PC-9 (cell line): ENCODE data around the gene MDH1. TPM values are rescaled to one million over a fixed set of nuclear protein-coding genes. Genes with fewer than 3 reads are reported as not detected.
"Not testable (repeated sequence)": the region's sequence is repeated elsewhere in the genome, so short reads cannot be mapped to it uniquely, and the experiment has no call there.

Experiments
- BruUV-seq: library from RNA; stranded (reverse); fragments of 400-500 nt; replicated peaks from 2 replicates; lab custom pipeline; 2021; lab: Mats Ljungman, UMichigan
- CTCF ChIA-PET: fragments of 300-600 bp; sonication (Branson Sonifier 250); formaldehyde crosslinking; loops from one replicate; lab custom pipeline; 2022; ENCODE audit warnings: antibody characterized with exemption; lab: Charles Lee
- POLR2A ChIA-PET: fragments of 300-600 bp; sonication (Branson Sonifier 250); formaldehyde crosslinking; loops from one replicate; lab custom pipeline; 2022; ENCODE audit warnings: antibody characterized with exemption; ENCODE audit not compliant: unreplicated experiment; lab: Charles Lee
- DNase-seq, 2 experiments: peaks; one replicate each; pipeline versions ENCODE4 v3.0.0 to v3.0.0-alpha.2; 2015 to 2022; ENCODE audit warnings: mixed read lengths in 1 of 2
- H2AFZ ChIP-seq: fragments of 200-600 bp; sonication (generic); 2 replicates; pipeline ENCODE4 v1.8.1; 2017; ENCODE audit warnings: antibody characterized with exemption
- H3F3A ChIP-seq: fragments of 200-600 bp; sonication (generic); 2 replicates; pipeline ENCODE4 v1.8.1; 2017; ENCODE audit warnings: antibody characterized with exemption, mild to moderate bottlenecking, low read depth; ENCODE audit not compliant: insufficient read depth
- H3K27ac ChIP-seq: fragments of 200-600 bp; sonication (generic); 2 replicates; pipeline ENCODE4 v1.6.1; 2016; ENCODE audit warnings: mixed run types
- H3K27me3 ChIP-seq: fragments of 200-600 bp; sonication (generic); 2 replicates; pipeline ENCODE4 v1.6.1; 2016; ENCODE audit warnings: low read depth, mixed run types; ENCODE audit not compliant: insufficient read depth
- H3K36me3 ChIP-seq: fragments of 200-600 bp; sonication (generic); 2 replicates; pipeline ENCODE4 v1.6.1; 2016; ENCODE audit warnings: low read depth, mixed run types
- H3K4me1 ChIP-seq: fragments of 200-600 bp; sonication (generic); replicated peaks from 2 replicates; pipeline ENCODE4 v1.6.1; 2016; ENCODE audit warnings: mixed run types; ENCODE audit not compliant: insufficient read depth
- H3K4me2 ChIP-seq: fragments of 200-600 bp; sonication (generic); 2 replicates; pipeline ENCODE4 v1.6.1; 2017; ENCODE audit warnings: mixed run types
- H3K4me3 ChIP-seq: fragments of 200-600 bp; sonication (generic); 2 replicates; pipeline ENCODE4 v1.6.1; 2016; ENCODE audit warnings: mixed run types
- H3K79me2 ChIP-seq: fragments of 200-600 bp; sonication (generic); 2 replicates; pipeline ENCODE4 v1.6.1; 2017; ENCODE audit warnings: low read depth, mixed run types
- H3K9me2 ChIP-seq: fragments of 200-600 bp; sonication (generic); 2 replicates; pipeline ENCODE4 v1.8.1; 2017; ENCODE audit warnings: mild to moderate bottlenecking; ENCODE audit not compliant: insufficient read depth
- H3K9me3 ChIP-seq: fragments of 200-600 bp; sonication (generic); 2 replicates; pipeline ENCODE4 v1.8.1; 2016; ENCODE audit warnings: low read depth; ENCODE audit not compliant: insufficient read depth
- H4K20me1 ChIP-seq: fragments of 200-600 bp; sonication (generic); 2 replicates; pipeline ENCODE4 v1.8.1; 2017; ENCODE audit not compliant: insufficient read depth
- CTCF ChIP-seq: fragments of 200-600 bp; sonication (generic); conservative IDR thresholded peaks from 2 replicates; pipeline ENCODE4 v1.6.1; 2017; ENCODE audit warnings: mixed run types, antibody characterized with exemption, mild to moderate bottlenecking, moderate library complexity
- EZH2 ChIP-seq: fragments of 200-600 bp; sonication (generic); IDR thresholded peaks from 2 replicates; pipeline ENCODE4 v1.8.0; 2017; ENCODE audit warnings: antibody characterized with exemption, low read depth
- intact Hi-C: fragments of 100-400 bp; cut with micrococcal nuclease; formaldehyde crosslinking; loops from one replicate; pipeline ENCODE4 v1.10.0; 2022; ENCODE audit not compliant: unreplicated experiment
- total RNA-seq: library from RNA; stranded (reverse); gene quantifications from 2 replicates; pipeline ENCODE4 v1.2.3, GENCODE V29; 2021

MDH1 gene
- total RNA-seq, 1 experiment from 2014 or later = 157 TPM

- Histone ChIP-seq H3K4me1 (no peaks in the 10 kb centered on the region), H3K9me2 (no peaks in the 10 kb centered on the region), H2AFZ (no peak overlapping the region), H3K27ac (no peak overlapping the region), H3K4me3 (no peak overlapping the region), H3K9me3 (no peaks in the 10 kb centered on the region), H3K79me2 (no peaks in the 10 kb centered on the region), H3K27me3 (no peaks in the 10 kb centered on the region), H3K36me3 (peaks cover 22% of the 10 kb centered on the region), H4K20me1 (no peaks in the 10 kb centered on the region), H3F3A (peaks cover 6% of the 10 kb centered on the region; the same call in 1 of the 2 replicates), H3K4me2 (no peak overlapping the region)
- BruUV-seq = no TSS peak
- DNase-seq = no peak
- intact Hi-C loops = loop anchor here (5.0 kb wide), 1 partner anchor 283 kb away; no protein-coding TSS in a partner anchor
- POLR2A ChIA-PET = no interaction called here
- TF ChIP-seq EZH2 (no peak), CTCF (no peak)
- CTCF ChIA-PET = no interaction called here
Observed at GRCh38 chr2:63604666-63605065, 15.9 kb downstream of the MDH1 start.

GRCh38 chr2:63608865-63609264 is 20.1 kb downstream of the MDH1 start:
- Histone ChIP-seq H3F3A (peaks cover 12% of the 10 kb centered on the region), H3K36me3 (peaks cover 13% of the 10 kb centered on the region)
- H3K4me2 ChIP-seq, H2AFZ ChIP-seq, H3K27me3 ChIP-seq, H3K9me2 ChIP-seq, CTCF ChIA-PET, POLR2A ChIA-PET, DNase-seq, H3K27ac ChIP-seq, H3K79me2 ChIP-seq, H3K9me3 ChIP-seq, H4K20me1 ChIP-seq, BruUV-seq, intact Hi-C loops, H3K4me3 ChIP-seq, H3K4me1 ChIP-seq: not testable (repeated sequence)

- Histone ChIP-seq H3F3A (peaks cover 29% of the 10 kb centered on the region), H3K27me3 (no peaks in the 10 kb centered on the region), H2AFZ (no peak overlapping the region), H3K4me1 (peaks cover 24% of the 10 kb centered on the region), H3K79me2 (no peaks in the 10 kb centered on the region), H3K9me2 (no peaks in the 10 kb centered on the region), H3K36me3 (peaks cover 8% of the 10 kb centered on the region), H3K4me3 (no peak overlapping the region), H3K4me2 (no peak overlapping the region), H4K20me1 (no peaks in the 10 kb centered on the region), H3K27ac (no peak overlapping the region), H3K9me3 (no peaks in the 10 kb centered on the region)
- ChIA-PET POLR2A (no interaction called here), CTCF (no interaction called here)
- no TSS peak for BruUV-seq
- intact Hi-C loops = no loop called here
- TF ChIP-seq CTCF = no peak
- TF ChIP-seq EZH2 = no peak
- no peak for DNase-seq
Observed at GRCh38 chr2:63610525-63610924, 21.8 kb downstream of the MDH1 start.

- POLR2A ChIA-PET = no interaction called here
- Histone ChIP-seq H3F3A (peaks cover 34% of the 10 kb centered on the region), H3K36me3 (no peaks in the 10 kb centered on the region), H3K9me2 (no peaks in the 10 kb centered on the region), H3K9me3 (no peaks in the 10 kb centered on the region), H3K4me1 (peaks cover 38% of the 10 kb centered on the region), H3K27ac (peak overlapping the region; percentile 94; the same call in 1 of the 2 replicates), H3K4me3 (no peak overlapping the region), H3K4me2 (no peak overlapping the region; the same call in 1 of the 2 replicates), H3K27me3 (no peaks in the 10 kb centered on the region), H2AFZ (no peak overlapping the region), H3K79me2 (no peaks in the 10 kb centered on the region), H4K20me1 (no peaks in the 10 kb centered on the region)
- no TSS peak for BruUV-seq
- CTCF ChIA-PET = no interaction called here
- TF ChIP-seq CTCF = no peak
- no peak for TF ChIP-seq EZH2
- no peak for DNase-seq
- intact Hi-C loops = no loop called here
Observed at GRCh38 chr2:63613391-63613901, 24.7 kb downstream of the MDH1 start.
